Fibroblast of pulmonary artery (primary cell): Measurements from ENCODE around the gene DNER.

Experiments
- DNase-seq: peaks from one replicate; pipeline ENCODE4 v3.0.0-alpha.2; 2010; ENCODE audit warnings: low read depth
- H3K4me3 ChIP-seq: replicated peaks from 2 replicates; pipeline ENCODE4 v1.5.1; 2011; ENCODE audit warnings: low read depth, mild to moderate bottlenecking, control low read depth, low read length, moderate library complexity
- CTCF ChIP-seq: IDR thresholded peaks from 2 replicates; pipeline ENCODE4 v1.5.1; 2011; ENCODE audit warnings: mild to moderate bottlenecking, control low read depth, low read length, inconsistent platforms; ENCODE audit errors: missing control alignments

DNER gene

GRCh38 chr2:229412686-229413085 is 301.7 kb downstream of the DNER start:
- DNase-seq, result no peak
- no peak for TF ChIP-seq CTCF
- H3K4me3 ChIP-seq, result no peak overlapping the region

GRCh38 chr2:229410946-229411345 is 303.4 kb downstream of the DNER start:
- no peak overlapping the region for H3K4me3 ChIP-seq
- TF ChIP-seq CTCF, result no peak
- no peak for DNase-seq

GRCh38 chr2:229410264-229410663 is 304.1 kb downstream of the DNER start:
- no peak for DNase-seq
- H3K4me3 ChIP-seq, result no peak overlapping the region
- TF ChIP-seq CTCF, result no peak

- TF ChIP-seq CTCF, result no peak
- DNase-seq, result no peak
- no peak overlapping the region for H3K4me3 ChIP-seq
Observed at GRCh38 chr2:229409751-229410181, 304.6 kb downstream of the DNER start.

GRCh38 chr2:229408962-229409361 is 305.4 kb downstream of the DNER start:
- DNase-seq, result no peak
- no peak for TF ChIP-seq CTCF
- H3K4me3 ChIP-seq, result no peak overlapping the region

GRCh38 chr2:229408356-229408755 is 306.0 kb downstream of the DNER start:
- H3K4me3 ChIP-seq, result no peak overlapping the region
- DNase-seq, result peak; percentile 97
- no peak for TF ChIP-seq CTCF

GRCh38 chr2:229407170-229407569 is 307.2 kb downstream of the DNER start:
- DNase-seq, result peak; percentile 99
- no peak overlapping the region for H3K4me3 ChIP-seq
- TF ChIP-seq CTCF, result no peak
